Endothelial cell (in vitro differentiated cells): ENCODE data around the gene SLC25A34. TPM values are rescaled to one million over a fixed set of nuclear protein-coding genes. Genes with fewer than 3 reads are reported as not detected.

Source experiments
- DNase-seq: peaks from one replicate; pipeline ENCODE4 v3.0.0; 2021; ENCODE audit warnings: low spot score
- H3K27ac Mint-ChIP-seq: one replicate; pipeline ENCODE4 v1.8.0; 2021; ENCODE audit warnings: mixed read lengths, inconsistent platforms; ENCODE audit not compliant: unreplicated experiment
- H3K27me3 Mint-ChIP-seq: one replicate; pipeline ENCODE4 v1.8.0; 2021; ENCODE audit warnings: mild to moderate bottlenecking, moderate library complexity, mixed read lengths, inconsistent platforms; ENCODE audit not compliant: unreplicated experiment
- H3K36me3 Mint-ChIP-seq: one replicate; pipeline ENCODE4 v1.8.0; 2021; ENCODE audit warnings: mild to moderate bottlenecking, low read depth, mixed read lengths, inconsistent platforms; ENCODE audit not compliant: unreplicated experiment
- H3K4me1 Mint-ChIP-seq: one replicate; pipeline ENCODE4 v1.8.0; 2021; ENCODE audit warnings: mild to moderate bottlenecking, mixed read lengths, inconsistent platforms; ENCODE audit not compliant: unreplicated experiment
- H3K4me3 Mint-ChIP-seq: one replicate; pipeline ENCODE4 v1.8.0; 2021; ENCODE audit warnings: mild to moderate bottlenecking, mixed read lengths, inconsistent platforms; ENCODE audit not compliant: unreplicated experiment
- H3K9me3 Mint-ChIP-seq: one replicate; pipeline ENCODE4 v1.8.0; 2021; ENCODE audit warnings: mixed read lengths, inconsistent platforms; ENCODE audit not compliant: unreplicated experiment
- CTCF ChIP-seq: fragments of 200-600 bp; sonication (generic); IDR thresholded peaks from one replicate; pipeline ENCODE4 v1.5.0; 2021; ENCODE audit warnings: antibody characterized with exemption; ENCODE audit not compliant: unreplicated experiment
- total RNA-seq: library from RNA; stranded (reverse); fragmentation: NEBNext Ultra II Directional; extraction: Animal tissue kit (Norgen Biotek cat#: 25700); gene quantifications from one replicate; pipeline ENCODE4 v1.2.1, GENCODE V29; 2021; ENCODE audit not compliant: unreplicated experiment

Gene SLC25A34
- total RNA-seq, 1 donor from 2014 or later: 3.5 TPM

GRCh38 chr1:15714406-15715136, 21.5 kb upstream of the SLC25A34 start:
- Mint-ChIP-seq H3K4me3 (peak overlapping the region; percentile 48), H3K27me3 (peaks cover 4% of the 10 kb centered on the region), H3K36me3 (peaks cover 10% of the 10 kb centered on the region), H3K4me1 (peaks cover 3% of the 10 kb centered on the region), H3K27ac (no peak overlapping the region), H3K9me3 (no peaks in the 10 kb centered on the region)
- no peak for TF ChIP-seq CTCF
- DNase-seq: no peak

- Mint-ChIP-seq H3K27me3 (peaks cover 4% of the 10 kb centered on the region), H3K9me3 (no peaks in the 10 kb centered on the region), H3K36me3 (peaks cover 12% of the 10 kb centered on the region), H3K4me1 (peaks cover 10% of the 10 kb centered on the region), H3K4me3 (no peak overlapping the region), H3K27ac (no peak overlapping the region)
- DNase-seq: no peak
- no peak for TF ChIP-seq CTCF
Observed at GRCh38 chr1:15717418-15718125, 18.5 kb upstream of the SLC25A34 start.

GRCh38 chr1:15718199-15718601, 17.9 kb upstream of the SLC25A34 start:
- Mint-ChIP-seq H3K9me3 (no peaks in the 10 kb centered on the region), H3K27ac (peak overlapping the region; percentile 70), H3K36me3 (peaks cover 18% of the 10 kb centered on the region), H3K4me3 (no peak overlapping the region), H3K27me3 (peaks cover 4% of the 10 kb centered on the region), H3K4me1 (peaks cover 10% of the 10 kb centered on the region)
- no peak for TF ChIP-seq CTCF
- no peak for DNase-seq

- Mint-ChIP-seq H3K9me3 (no peaks in the 10 kb centered on the region), H3K36me3 (peaks cover 20% of the 10 kb centered on the region), H3K4me1 (peaks cover 7% of the 10 kb centered on the region), H3K27ac (no peak overlapping the region), H3K4me3 (no peak overlapping the region), H3K27me3 (peaks cover 5% of the 10 kb centered on the region)
- TF ChIP-seq CTCF: no peak
- DNase-seq: no peak
Observed at GRCh38 chr1:15719381-15720120, 16.5 kb upstream of the SLC25A34 start.
